Ishikawa (cell line): ENCODE measurements around the gene CKAP4.

ENCODE experiments used
- CEBPB ChIP-seq: IDR thresholded peaks from 2 replicates; pipeline ENCODE4 v1.6.1; 2012
- CREB1 ChIP-seq: IDR thresholded peaks from 2 replicates; pipeline ENCODE4 v1.6.1; 2012; ENCODE audit warnings: low read depth
- EGR1 ChIP-seq: IDR thresholded peaks from 2 replicates; pipeline ENCODE4 v1.6.1; 2012
- EP300 ChIP-seq: IDR thresholded peaks from 2 replicates; pipeline ENCODE4 v1.6.1; 2012; ENCODE audit warnings: borderline replicate concordance
- FOXM1 ChIP-seq: IDR thresholded peaks from 2 replicates; pipeline ENCODE4 v1.6.1; 2012; ENCODE audit warnings: low read depth, borderline replicate concordance
- NFIC ChIP-seq: IDR thresholded peaks from 2 replicates; pipeline ENCODE4 v1.6.1; 2012
- RAD21 ChIP-seq: IDR thresholded peaks from 2 replicates; pipeline ENCODE4 v1.6.1; 2012; ENCODE audit warnings: low read depth
- TAF1 ChIP-seq: IDR thresholded peaks from 2 replicates; pipeline ENCODE4 v1.6.1; 2012; ENCODE audit warnings: low read depth, mild to moderate bottlenecking
- TCF12 ChIP-seq: IDR thresholded peaks from 2 replicates; pipeline ENCODE4 v1.6.1; 2012; ENCODE audit warnings: low read depth
- TEAD4 ChIP-seq: IDR thresholded peaks from 2 replicates; pipeline ENCODE4 v1.6.1; 2012
- YY1 ChIP-seq: IDR thresholded peaks from 2 replicates; pipeline ENCODE4 v1.6.1; 2012; ENCODE audit warnings: low read depth
- ZBTB7A ChIP-seq: IDR thresholded peaks from 2 replicates; pipeline ENCODE4 v1.6.1; 2012; ENCODE audit warnings: low read depth
- TF ChIP-seq, protein P1 (sequence below): IDR thresholded peaks from 2 replicates; pipeline ENCODE4 v1.6.1; 2012
- TF ChIP-seq, protein P2 (sequence below): IDR thresholded peaks from 2 replicates; pipeline ENCODE4 v1.6.1; 2012; ENCODE audit warnings: low read depth, mild to moderate bottlenecking
- TF ChIP-seq, protein P3 (sequence below): IDR thresholded peaks from 2 replicates; pipeline ENCODE4 v1.6.1; 2012

CKAP4 gene

DNA sequence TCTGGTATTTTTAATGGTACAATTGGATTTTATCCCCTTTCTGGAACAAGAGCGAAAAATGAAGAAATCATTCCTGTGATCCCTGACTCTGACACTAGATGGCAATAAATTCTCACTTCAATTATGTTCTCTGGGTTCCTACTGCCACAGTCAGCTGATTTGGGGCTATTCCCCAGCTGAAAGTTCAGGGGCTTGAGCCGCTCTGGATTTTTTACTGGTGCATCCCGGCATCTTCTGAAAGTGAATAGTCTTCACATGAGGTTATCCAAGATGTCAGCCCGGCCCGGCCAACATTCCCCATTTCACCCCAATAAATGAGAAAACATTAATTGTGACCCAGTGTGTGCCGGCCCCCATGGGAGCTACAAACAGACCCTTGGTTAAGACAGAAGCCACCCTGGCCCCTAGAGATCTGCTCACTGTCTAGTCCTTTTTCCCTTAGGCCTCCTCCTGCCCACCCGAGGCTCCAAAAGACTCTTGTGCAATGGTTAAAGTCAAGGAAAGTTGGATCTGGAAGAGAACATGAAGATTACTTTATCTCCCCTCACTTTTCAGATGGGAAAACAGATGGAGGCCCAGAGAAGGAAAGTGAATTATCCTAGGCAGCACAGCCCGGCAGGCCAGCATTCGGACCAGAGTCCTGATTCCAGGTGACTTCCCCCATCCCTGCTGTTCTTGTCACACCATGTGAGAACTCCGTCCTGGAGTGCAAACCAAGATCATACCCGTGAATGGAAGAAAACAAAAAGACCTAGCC lies 20.8 kb downstream of the CKAP4 start:
- TF ChIP-seq YY1, result no peak
- TF ChIP-seq NFIC, result no peak
- TF ChIP-seq, protein P1, sequence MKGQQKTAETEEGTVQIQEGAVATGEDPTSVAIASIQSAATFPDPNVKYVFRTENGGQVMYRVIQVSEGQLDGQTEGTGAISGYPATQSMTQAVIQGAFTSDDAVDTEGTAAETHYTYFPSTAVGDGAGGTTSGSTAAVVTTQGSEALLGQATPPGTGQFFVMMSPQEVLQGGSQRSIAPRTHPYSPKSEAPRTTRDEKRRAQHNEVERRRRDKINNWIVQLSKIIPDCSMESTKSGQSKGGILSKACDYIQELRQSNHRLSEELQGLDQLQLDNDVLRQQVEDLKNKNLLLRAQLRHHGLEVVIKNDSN, result 0 out of 2 replicates have a peak, but pooled peaks have one; percentile 30
- no peak for TF ChIP-seq CREB1
- TF ChIP-seq RAD21, result peak; percentile 84

DNA sequence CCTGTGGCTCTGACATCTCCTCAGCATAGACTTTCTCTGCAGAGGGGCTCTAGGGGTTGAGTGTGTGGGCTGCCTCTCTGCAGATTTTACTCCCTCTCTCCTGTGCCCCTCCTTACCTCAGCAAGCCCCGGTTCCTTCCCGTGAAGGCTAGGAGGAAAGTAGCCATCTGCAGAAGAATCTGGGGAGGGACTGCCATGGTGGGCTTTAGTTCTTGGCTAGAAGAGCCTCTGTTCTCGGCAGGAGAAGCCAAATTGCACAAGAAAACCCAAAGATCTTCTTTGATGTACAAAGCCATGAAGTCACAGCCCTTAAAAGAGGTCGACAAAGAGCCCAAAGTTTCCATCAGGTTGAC lies 23.5 kb downstream of the CKAP4 start:
- TF ChIP-seq EGR1 (no peak), TAF1 (no peak), NFIC (no peak), EP300 (no peak), ZBTB7A (no peak), FOXM1 (no peak), CREB1 (no peak), TEAD4 (no peak), RAD21 (no peak), CEBPB (no peak), TCF12 (no peak), YY1 (no peak)
- TF ChIP-seq, protein P2, sequence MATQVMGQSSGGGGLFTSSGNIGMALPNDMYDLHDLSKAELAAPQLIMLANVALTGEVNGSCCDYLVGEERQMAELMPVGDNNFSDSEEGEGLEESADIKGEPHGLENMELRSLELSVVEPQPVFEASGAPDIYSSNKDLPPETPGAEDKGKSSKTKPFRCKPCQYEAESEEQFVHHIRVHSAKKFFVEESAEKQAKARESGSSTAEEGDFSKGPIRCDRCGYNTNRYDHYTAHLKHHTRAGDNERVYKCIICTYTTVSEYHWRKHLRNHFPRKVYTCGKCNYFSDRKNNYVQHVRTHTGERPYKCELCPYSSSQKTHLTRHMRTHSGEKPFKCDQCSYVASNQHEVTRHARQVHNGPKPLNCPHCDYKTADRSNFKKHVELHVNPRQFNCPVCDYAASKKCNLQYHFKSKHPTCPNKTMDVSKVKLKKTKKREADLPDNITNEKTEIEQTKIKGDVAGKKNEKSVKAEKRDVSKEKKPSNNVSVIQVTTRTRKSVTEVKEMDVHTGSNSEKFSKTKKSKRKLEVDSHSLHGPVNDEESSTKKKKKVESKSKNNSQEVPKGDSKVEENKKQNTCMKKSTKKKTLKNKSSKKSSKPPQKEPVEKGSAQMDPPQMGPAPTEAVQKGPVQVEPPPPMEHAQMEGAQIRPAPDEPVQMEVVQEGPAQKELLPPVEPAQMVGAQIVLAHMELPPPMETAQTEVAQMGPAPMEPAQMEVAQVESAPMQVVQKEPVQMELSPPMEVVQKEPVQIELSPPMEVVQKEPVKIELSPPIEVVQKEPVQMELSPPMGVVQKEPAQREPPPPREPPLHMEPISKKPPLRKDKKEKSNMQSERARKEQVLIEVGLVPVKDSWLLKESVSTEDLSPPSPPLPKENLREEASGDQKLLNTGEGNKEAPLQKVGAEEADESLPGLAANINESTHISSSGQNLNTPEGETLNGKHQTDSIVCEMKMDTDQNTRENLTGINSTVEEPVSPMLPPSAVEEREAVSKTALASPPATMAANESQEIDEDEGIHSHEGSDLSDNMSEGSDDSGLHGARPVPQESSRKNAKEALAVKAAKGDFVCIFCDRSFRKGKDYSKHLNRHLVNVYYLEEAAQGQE, result no peak
- TF ChIP-seq, protein P3, sequence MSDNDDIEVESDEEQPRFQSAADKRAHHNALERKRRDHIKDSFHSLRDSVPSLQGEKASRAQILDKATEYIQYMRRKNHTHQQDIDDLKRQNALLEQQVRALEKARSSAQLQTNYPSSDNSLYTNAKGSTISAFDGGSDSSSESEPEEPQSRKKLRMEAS, result no peak
- TF ChIP-seq, protein P1, result no peak

DNA sequence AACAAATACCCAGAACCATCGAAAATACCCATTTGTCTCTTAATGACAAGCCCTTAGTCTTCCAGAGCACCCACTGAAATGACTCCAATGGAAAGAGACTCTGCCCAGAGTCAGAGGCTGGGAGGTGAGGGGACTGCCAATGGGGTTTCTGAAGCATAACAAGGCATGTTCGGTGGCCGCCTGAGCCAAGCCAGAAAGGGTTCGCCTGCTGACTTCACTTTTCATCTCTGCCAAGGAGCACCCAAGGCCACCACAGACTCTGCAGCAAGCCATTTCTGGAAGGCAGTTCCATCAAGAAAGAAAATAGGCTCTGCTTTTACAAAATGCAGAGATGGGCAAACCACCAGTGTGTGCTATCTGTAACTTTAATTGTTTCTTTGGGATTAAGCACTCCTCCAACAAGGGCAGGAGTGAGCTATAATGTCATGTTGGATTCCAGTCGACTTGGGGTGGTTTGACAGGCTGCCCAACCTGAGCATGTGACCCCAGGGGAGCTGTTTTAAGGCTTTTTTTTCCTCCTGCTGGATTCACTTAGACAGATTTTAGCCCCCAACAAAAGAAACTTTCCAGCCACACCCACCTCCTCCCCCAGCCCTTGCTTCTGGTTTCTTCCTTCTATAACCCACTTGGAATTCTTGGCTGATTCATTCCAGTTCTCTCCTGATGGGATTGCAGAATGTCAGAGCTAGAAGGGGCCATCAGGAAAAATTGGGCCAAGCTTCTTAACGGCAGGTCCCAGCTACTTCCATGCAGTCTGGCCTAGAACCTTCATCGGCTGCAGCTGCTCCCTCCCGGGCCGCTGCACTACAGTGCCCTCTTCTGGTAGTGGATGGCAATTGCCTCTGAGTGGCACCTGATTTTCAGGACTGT lies 24.1 kb downstream of the CKAP4 start:
- TF ChIP-seq, protein P1, result 0 out of 2 replicates have a peak, but pooled peaks have one; percentile 6
- TF ChIP-seq, protein P3, result no peak
- peak; percentile 88 for TF ChIP-seq RAD21

DNA sequence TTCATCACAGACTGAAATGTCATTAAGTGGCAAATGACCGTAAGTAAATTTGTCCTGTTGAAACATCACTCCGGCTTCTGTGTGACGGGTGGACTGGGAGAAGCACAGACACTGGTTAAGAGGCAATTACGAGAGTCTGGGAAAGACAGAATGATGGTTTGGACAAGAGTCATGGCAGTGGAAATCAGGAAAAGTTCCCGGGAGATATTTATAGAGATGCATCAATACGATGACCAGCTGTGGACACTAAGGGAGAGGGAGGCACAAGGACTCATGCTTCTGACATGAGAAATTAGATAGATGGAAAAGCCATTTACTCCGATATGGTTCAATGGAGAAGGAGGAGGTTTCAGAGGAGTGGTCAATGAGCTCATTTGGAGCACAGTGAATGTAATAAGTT lies 27.3 kb downstream of the CKAP4 start:
- TF ChIP-seq RAD21 (no peak), CEBPB (no peak), TCF12 (no peak), TEAD4 (no peak), NFIC (no peak), EP300 (no peak), YY1 (no peak), TAF1 (no peak), FOXM1 (no peak), ZBTB7A (no peak)
- TF ChIP-seq, protein P3, result no peak
- TF ChIP-seq, protein P2, result no peak
- TF ChIP-seq, protein P1, result no peak
